Measurements from ENCODE around the gene DAAM2. TPM values are rescaled to one million over a fixed set of nuclear protein-coding genes. Genes with fewer than 3 reads are reported as not detected.

The DAAM2 gene
- total RNA-seq, 1 donor from 2014 or later: not detected

GRCh38 chr6:39881851-39882530 lies 89.8 kb downstream of the DAAM2 start:
- intact Hi-C loops (cut with micrococcal nuclease): no loop called here

GRCh38 chr6:39882531-39882899 lies 90.3 kb downstream of the DAAM2 start:
- intact Hi-C loops (cut with micrococcal nuclease): no loop called here

GRCh38 chr6:39884696-39885095 lies 92.5 kb downstream of the DAAM2 start:
- intact Hi-C loops (cut with micrococcal nuclease): no loop called here

- intact Hi-C loops (cut with micrococcal nuclease): no loop called here
Measured at GRCh38 chr6:39885691-39886090, 93.5 kb downstream of the DAAM2 start.

- intact Hi-C loops (cut with micrococcal nuclease): no loop called here
Measured at GRCh38 chr6:39886871-39887270, 94.7 kb downstream of the DAAM2 start.

GRCh38 chr6:39887692-39888450 lies 95.7 kb downstream of the DAAM2 start:
- intact Hi-C loops (cut with micrococcal nuclease): no loop called here

GRCh38 chr6:39889229-39889628 lies 97.1 kb downstream of the DAAM2 start:
- intact Hi-C loops (cut with micrococcal nuclease): no loop called here

GRCh38 chr6:39891353-39891752 lies 99.2 kb downstream of the DAAM2 start:
- intact Hi-C loops (cut with micrococcal nuclease): loop anchor here (5.0 kb wide), 1 partner anchor 529 kb away; no protein-coding TSS in a partner anchor

GRCh38 chr6:39891976-39892375 lies 99.8 kb downstream of the DAAM2 start:
- intact Hi-C loops (cut with micrococcal nuclease): loop anchor here (5.0 kb wide), 1 partner anchor 530 kb away; no protein-coding TSS in a partner anchor

GRCh38 chr6:39892490-39893129 lies 100.4 kb downstream of the DAAM2 start:
- intact Hi-C loops (cut with micrococcal nuclease): loop anchor here (5.0 kb wide), 1 partner anchor 530 kb away; no protein-coding TSS in a partner anchor

GRCh38 chr6:39893286-39893685 lies 101.1 kb downstream of the DAAM2 start:
- intact Hi-C loops (cut with micrococcal nuclease): loop anchor here (5.0 kb wide), 1 partner anchor 531 kb away; no protein-coding TSS in a partner anchor

- intact Hi-C loops (cut with micrococcal nuclease): no loop called here
Measured at GRCh38 chr6:39896701-39897100, 104.5 kb downstream of the DAAM2 start.

GRCh38 chr6:39897698-39898097 lies 105.5 kb downstream of the DAAM2 start:
- intact Hi-C loops (cut with micrococcal nuclease): no loop called here

- intact Hi-C loops (cut with micrococcal nuclease): no loop called here
Measured at GRCh38 chr6:39898625-39899024, 106.4 kb downstream of the DAAM2 start.

GRCh38 chr6:39899554-39900295 lies 107.5 kb downstream of the DAAM2 start:
- intact Hi-C loops (cut with micrococcal nuclease): no loop called here

- intact Hi-C loops (cut with micrococcal nuclease): no loop called here
Measured at GRCh38 chr6:39901116-39901655, 109.0 kb downstream of the DAAM2 start.

GRCh38 chr6:39901670-39902069 lies 109.5 kb downstream of the DAAM2 start:
- intact Hi-C loops (cut with micrococcal nuclease): no loop called here

- intact Hi-C loops (cut with micrococcal nuclease): no loop called here
Measured at GRCh38 chr6:39902136-39902535, 110.0 kb downstream of the DAAM2 start.

- intact Hi-C loops (cut with micrococcal nuclease): no loop called here
Measured at GRCh38 chr6:39902786-39903465, 110.8 kb downstream of the DAAM2 start.

GRCh38 chr6:39903656-39904055 lies 111.5 kb downstream of the DAAM2 start:
- intact Hi-C loops (cut with micrococcal nuclease): no loop called here
